GM18858 (cell line): Measurements from ENCODE around the gene PRR36.
"Not testable (repeated sequence)": the region's sequence is repeated elsewhere in the genome, so short reads cannot be mapped to it uniquely, and the experiment has no call there.

Source experiments
- ATAC-seq: cut with Tn5 transposase; IDR thresholded peaks from one replicate; pipeline ENCODE4 v1.9.1; 2021; ENCODE audit not compliant: unreplicated experiment

PRR36 gene

DNA sequence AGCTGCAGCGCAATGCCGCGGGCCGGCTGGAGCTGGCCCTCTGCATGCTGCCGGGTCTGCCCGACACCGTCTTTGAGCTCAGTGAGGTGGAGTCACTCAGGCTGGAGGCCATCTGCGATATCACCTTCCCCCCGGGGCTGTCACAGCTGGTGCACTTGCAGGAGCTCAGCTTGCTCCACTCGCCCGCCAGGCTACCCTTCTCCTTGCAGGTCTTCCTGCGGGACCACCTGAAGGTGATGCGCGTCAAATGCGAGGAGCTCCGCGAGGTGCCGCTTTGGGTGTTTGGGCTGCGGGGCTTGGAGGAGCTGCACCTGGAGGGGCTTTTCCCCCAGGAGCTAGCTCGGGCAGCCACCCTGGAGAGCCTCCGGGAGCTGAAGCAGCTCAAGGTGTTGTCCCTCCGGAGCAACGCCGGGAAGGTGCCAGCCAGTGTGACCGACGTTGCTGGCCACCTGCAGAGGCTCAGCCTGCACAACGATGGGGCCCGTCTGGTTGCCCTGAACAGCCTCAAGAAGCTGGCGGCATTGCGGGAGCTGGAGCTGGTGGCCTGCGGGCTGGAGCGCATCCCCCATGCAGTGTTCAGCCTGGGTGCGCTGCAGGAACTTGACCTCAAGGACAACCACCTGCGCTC lies 25.7 kb upstream of the PRR36 start:
- no peak for ATAC-seq

DNA sequence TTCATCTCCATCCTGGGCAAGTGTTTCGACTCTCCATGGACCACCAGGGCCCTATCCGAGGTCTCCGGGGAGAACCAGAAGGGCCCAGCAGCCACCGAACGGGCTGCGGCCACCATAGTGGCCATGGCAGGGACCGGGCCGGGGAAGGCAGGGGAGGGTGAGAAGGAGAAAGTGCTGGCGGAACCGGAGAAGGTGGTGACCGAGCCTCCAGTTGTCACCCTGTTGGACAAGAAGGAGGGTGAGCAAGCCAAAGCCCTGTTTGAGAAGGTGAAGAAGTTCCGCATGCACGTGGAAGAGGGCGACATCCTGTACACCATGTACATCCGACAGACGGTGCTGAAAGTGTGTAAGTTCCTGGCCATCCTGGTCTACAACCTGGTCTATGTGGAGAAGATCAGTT lies 24.8 kb upstream of the PRR36 start:
- ATAC-seq, result no peak

DNA sequence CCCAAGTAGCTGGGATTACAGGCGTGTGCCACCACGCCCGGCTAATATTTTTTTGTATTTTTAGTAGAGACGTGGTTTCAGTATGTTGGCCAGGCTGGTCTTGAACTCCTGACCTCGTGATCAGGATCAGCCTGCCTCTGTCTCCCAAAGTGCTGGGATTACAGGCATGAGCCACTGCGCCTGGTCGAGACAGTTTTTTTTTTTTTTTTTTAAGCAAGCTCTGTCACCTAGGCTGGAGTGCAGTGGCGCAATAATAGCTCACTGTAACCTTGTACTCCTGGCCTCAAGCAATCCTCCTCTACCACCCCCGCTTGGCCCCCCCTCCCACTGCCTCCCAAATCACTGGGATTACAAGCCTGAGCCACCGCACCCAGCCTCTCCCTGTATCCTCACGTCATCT lies 23.1 kb upstream of the PRR36 start:
- ATAC-seq, result no peak

GRCh38 chr19:7895565-7895964 lies 21.4 kb upstream of the PRR36 start:
- ATAC-seq, result no peak

DNA sequence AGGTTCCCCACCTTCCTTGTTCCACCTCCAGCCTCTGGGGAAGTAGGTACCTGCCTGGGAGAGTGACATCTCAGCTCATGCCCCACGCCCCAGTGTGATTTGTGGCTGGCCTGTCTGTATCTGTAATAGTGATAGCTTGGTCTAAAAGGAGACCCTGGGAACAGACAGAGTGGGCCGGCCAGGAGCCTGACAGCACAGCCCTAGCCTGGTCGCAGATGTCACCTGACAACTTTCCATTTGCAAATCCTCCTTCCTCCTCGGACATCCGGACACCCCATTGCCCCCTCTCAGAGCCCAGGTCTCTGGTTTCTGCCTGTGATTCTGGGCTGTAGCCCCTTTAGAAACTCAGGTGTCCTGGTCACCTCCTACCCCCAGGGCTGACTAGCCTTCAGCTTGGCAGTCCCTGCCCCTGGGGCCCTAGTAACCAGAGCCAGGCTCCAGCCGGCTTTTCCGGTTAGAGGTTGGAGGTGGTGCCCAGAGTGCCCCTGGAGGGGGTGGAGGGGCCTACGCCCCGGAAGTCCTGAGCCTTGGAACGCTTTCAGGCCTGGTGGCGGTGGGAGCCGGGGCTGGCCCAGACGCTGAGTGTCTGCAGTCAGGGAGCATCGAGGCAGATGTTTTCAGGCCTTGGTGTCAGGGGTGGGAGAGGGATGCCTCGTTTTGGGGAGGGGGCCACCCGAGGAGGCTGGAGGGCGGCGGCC lies 20.6 kb upstream of the PRR36 start:
- ATAC-seq, result no peak

GRCh38 chr19:7893362-7894101 lies 19.3 kb upstream of the PRR36 start:
- ATAC-seq, result not testable (repeated sequence)

DNA sequence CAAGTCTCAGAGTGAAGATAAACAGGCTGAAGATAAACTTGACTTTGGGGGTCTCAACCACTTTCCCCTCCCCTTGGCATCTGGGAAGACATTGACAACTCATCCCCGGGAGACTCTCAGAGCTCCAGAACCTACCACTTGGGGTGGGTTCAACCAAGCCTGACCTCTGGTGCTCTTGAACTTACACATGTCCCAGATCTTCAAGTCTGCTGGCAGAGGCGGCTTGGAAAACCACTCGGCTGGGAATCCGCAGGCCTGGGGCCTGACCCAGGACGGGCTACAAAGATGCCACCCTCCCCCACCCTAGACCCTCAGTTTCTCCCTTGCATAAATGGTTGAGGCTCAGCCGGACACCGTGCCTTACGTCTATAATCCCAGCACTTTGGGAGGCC lies 14.6 kb upstream of the PRR36 start:
- no peak for ATAC-seq

DNA sequence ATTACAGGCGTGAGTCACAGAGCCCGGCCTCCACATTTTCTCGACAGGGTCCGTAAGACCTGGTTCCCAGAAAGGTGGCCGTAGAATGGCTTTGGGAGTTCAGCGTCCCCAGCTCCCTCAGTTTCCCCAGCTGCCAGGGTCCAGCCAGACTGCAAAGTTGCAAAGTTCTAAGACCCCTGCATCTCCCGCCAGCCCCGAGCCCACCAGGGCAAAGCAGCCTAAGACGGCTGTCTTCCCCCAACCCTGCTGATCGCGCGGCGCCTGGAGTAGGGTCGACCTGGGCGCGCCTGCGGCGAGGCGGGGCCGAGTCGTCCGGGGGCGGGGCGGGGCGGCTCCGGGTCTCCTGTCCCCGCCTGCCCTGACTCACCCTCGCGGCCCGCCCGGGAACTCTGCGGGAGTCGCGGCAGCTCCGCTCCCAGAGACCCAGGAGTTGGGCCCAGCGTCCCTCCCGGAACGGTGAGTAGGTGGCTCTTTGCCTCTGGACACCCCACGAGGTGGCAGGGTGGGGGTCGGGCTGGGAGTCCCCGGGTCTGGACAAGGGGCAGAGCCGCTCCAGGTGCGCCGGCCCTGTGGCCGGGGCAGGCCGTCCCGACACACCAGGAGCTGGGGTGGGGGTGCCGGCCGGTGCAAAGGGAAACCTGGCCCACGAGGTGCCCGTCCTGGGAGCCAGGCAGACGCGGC lies 14.1 kb upstream of the PRR36 start, which contains the start of gene LRRC8E:
TSS of gene LRRC8E (plus strand) at position 366 of the 681 bp plus-strand sequence. CDS start 7,094 bp downstream, outside the sequence.
- ATAC-seq, result no peak

DNA sequence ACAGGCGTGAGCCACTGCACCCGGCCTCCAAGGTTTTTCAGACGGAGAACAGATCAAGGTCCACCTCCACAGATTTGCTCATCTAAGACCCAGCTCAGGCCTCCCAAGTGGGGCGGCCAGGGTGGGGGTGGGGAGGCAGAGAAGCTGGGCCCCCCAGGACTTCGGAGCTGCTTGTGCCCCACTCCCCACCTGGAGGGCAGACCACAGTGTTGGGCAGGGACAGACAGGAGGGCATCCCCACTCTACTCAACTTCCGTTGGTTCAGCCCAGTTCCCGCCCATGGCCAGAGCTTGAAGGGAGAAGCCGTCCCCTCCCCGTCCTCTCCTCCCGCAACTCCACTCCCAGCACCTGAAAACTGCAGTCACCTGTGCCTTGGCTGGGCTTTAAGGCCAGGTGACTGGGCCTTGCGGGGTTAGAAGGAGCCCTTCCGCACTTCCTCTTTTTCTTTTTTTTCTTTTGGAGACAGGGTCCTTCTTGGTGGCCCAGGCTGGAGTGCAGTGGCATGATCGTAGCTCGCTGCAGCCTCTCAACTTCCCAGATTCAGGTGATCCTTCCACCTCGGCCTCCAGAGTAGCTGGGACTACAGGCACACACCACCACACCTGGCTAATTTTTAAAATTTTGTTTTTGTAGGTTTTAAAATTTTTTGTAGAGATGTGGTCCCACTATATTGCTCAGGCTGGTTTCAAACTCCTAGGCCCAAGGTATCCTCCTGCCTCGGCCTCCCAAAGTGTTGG lies 13.4 kb upstream of the PRR36 start:
- ATAC-seq, result no peak

- no peak for ATAC-seq
Measured at GRCh38 chr19:7885818-7886217, 11.6 kb upstream of the PRR36 start.

- no peak for ATAC-seq
Measured at GRCh38 chr19:7883796-7884570, 9.8 kb upstream of the PRR36 start.

GRCh38 chr19:7883105-7883504 lies 8.9 kb upstream of the PRR36 start:
- ATAC-seq, result no peak

DNA sequence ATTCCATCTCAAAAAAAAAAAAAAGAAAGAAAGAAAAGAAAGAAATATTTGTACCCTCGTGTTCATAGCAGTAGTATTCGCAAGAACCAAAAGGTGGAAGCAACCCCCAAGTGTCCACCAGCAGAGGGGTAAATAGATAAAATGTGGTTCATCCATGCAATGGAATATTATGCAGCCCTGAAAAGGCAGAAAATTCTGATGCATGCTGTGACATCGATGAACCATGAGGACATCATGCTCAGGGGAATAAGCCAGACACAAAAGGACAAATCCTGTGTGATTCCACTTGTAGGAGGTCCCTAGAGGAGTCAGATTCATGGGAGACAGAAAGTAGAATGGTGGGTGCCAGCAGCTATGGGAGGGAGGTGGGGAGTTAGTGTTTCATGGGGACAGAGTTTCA lies 7.7 kb upstream of the PRR36 start:
- ATAC-seq, result no peak

DNA sequence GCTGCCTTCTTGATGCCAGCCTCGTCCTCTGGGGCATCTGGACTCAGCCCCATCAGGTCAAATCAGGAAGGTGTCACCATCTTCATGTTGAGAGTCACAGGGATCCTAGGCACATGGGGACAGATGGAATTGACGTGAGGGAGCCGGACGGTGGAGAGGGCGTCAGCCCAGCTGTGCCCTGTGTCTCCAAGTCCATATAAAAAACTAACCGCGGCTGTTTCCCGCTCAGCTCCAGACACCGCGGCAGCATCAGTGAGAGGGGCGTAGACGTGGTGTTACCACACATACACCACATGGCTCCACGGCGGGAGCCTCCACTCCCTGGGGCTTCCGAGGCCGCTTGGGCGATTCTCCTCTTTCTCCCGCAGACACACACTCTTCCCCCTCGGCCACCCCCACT lies 5.6 kb upstream of the PRR36 start:
- ATAC-seq, result no peak

- ATAC-seq, result no peak
Measured at GRCh38 chr19:7879111-7879807, 5.1 kb upstream of the PRR36 start.

- no peak for ATAC-seq
Measured at GRCh38 chr19:7877249-7877836, 3.2 kb upstream of the PRR36 start.

DNA sequence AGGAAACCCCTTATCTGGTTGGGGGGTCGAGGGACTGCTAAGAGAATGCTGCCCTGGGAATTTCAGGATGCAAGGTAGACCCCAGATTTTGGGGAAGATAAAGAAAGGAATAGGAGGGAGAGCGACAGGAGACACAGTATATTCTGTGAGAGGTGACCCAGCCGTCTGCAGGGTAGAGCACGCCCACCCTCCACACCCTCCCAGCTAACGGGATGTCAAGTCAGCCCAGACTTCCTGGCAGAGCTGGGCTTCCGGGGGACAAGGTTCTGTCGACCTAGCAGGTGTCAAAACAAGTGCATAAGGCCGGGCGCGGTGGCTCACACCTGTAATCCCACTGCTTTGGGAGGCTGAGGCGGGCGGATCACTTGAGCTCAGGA lies 695 bp upstream of the PRR36 start:
- no peak for ATAC-seq

DNA sequence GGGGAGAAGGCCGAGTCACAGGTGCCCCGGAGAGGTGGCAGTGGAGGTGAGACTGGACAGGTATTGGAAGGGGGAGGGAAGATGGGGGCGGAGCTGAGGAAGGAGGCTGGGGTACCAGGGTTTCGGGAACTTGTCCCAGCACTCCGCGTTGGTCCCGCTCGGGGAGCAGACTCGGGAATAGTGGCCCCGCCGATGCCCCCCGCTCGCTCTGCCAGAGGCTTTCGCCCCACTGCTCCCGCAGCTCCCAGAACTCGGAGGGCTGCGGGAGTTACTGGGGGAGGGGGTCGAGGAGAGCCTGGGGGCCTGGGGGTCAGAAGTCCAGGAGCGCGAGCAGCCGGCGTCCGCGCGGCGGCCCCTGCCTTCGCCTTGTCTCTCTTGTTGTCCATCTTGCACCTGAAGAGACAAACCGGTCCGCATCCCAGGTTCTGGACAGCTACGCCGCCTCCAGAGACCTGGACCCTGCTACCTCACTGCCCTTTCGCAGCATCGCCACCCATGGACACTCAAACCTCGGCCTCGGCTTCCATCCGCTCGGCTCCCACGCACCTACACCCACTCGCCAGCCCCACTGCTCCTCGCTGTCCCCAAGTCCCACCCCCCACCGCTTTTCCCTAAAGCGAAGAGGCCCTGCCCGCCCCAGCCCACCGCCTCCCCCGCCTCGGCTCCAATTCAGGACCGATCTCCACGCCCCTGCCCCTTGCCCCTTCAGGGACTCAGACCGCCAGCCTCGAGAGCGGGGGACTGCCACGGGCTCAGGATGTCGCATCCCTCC lies 700 bp downstream of the PRR36 start:
- ATAC-seq, result no peak
